Fibroblast of the aortic adventitia (primary cell): ENCODE data around the gene NRXN3. TPM values are rescaled to one million over a fixed set of nuclear protein-coding genes. Genes with fewer than 3 reads are reported as not detected.

Experiments used
- DNase-seq: peaks from one replicate; pipeline ENCODE4 v3.0.0-alpha.2; 2010; ENCODE audit warnings: low read depth
- H3K4me3 ChIP-seq: 2 replicates; pipeline ENCODE4 v1.5.1; 2011; ENCODE audit warnings: low read depth, mild to moderate bottlenecking, control low read depth, low read length, moderate library complexity
- CTCF ChIP-seq: IDR thresholded peaks from 2 replicates; pipeline ENCODE4 v1.5.1; 2011; ENCODE audit warnings: mild to moderate bottlenecking, low read length, control low read depth, inconsistent platforms; ENCODE audit not compliant: insufficient read depth
- total RNA-seq: library from RNA; depleted of rRNA; stranded (reverse); fragments of >200 nt; gene quantifications from 2 replicates; pipeline ENCODE4 v1.2.3, GENCODE V29; 2012; ENCODE audit warnings: low replicate concordance

The NRXN3 gene
- total RNA-seq, 1 donor, result 0.18 TPM

DNA sequence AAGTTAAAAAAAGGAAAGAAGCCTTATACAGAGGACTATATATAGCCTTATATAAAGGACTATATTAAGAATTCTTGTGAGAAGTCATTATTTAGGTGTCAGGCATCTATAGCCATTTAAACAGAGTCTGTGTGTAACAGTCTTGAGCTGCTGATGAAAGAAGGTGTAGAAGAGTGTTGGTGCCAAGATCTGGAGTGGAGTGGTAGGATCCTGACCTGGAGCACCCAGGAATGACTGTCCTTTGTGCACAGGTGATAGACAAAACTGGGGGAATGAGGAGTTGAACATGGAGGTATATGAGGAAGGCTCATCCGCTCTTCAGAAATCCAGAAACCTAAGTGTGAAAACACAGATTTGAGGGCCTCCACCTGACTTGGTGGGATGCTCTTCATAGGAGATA is 747.3 kb downstream of the NRXN3 start:
- DNase-seq, result no peak
- H3K4me3 ChIP-seq, result no peak overlapping the region
- TF ChIP-seq CTCF, result no peak

GRCh38 chr14:78921856-78922255 is 751.7 kb downstream of the NRXN3 start:
- no peak overlapping the region for H3K4me3 ChIP-seq
- TF ChIP-seq CTCF, result no peak
- DNase-seq, result peak; percentile 46

GRCh38 chr14:78927261-78927660 is 757.1 kb downstream of the NRXN3 start:
- no peak overlapping the region for H3K4me3 ChIP-seq
- DNase-seq, result no peak
- no peak for TF ChIP-seq CTCF

DNA sequence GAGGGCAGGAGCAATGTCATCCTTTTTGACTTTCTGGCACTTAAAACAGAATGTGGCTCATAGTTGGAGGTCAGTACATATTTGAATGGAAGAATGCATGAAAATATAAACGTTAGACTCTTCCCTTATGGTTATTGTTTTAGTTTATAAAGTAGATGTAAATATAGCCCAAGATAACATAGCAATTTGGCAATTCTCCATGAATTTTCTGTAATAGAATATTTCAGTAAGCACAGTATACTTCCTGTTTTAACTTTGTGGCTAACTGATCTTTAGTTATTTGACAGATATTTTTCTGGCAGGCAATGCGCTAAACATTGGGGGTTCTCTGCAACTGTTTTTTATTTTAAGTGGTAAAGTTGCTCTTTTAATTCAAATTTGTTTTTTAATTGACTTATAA is 763.0 kb downstream of the NRXN3 start:
- no peak for DNase-seq
- H3K4me3 ChIP-seq, result no peak overlapping the region
- TF ChIP-seq CTCF, result no peak

DNA sequence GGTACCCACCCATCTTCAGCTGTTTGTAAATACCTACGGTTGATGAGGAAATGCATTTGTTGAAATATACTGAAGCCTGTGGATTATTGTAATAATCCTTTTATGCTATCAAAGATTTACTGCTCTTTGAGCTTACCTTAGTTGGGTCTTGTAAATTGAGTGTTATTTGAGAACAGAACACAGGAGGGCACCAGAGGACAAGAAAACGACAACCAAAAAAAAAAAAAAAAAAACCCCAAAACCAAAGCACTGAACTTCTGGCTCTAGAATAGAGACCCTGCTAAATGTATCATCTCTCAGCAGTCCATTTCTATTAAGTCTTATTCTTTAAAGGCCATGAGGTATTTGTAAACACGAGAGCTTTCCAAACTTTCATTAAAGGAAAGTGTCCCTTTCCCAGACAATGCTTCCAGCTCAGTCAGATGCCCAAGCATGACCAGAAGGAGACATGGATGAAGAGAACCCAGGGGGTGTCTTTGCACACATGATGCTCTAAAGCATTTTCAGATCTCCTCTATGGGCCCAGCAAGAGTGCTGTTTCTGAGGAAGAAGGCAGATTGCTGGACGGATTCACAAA is 763.9 kb downstream of the NRXN3 start:
- peak; percentile 37 for TF ChIP-seq CTCF
- peak; percentile 43 for DNase-seq
- no peak overlapping the region for H3K4me3 ChIP-seq

GRCh38 chr14:78946949-78947348 is 776.8 kb downstream of the NRXN3 start:
- no peak overlapping the region for H3K4me3 ChIP-seq
- no peak for TF ChIP-seq CTCF
- DNase-seq, result no peak

- DNase-seq, result no peak
- TF ChIP-seq CTCF, result no peak
- no peak overlapping the region for H3K4me3 ChIP-seq
Measured at GRCh38 chr14:78947681-78948080, 777.5 kb downstream of the NRXN3 start.
